Transverse colon (tissue), 4 donors: ENCODE results near the gene PPP1R10. TPM values are rescaled to one million over a fixed set of nuclear protein-coding genes. Genes with fewer than 3 reads are reported as not detected.

ENCODE experiments used
- DNase-seq: peaks from one replicate; pipeline ENCODE4 v3.0.0-alpha.2; 2019
- H3K27ac ChIP-seq, 4 donors: fragments of 200-600 bp; sonication (generic); 2 replicates each; pipeline ENCODE4 v1.5.1; 2016 to 2018; ENCODE audit warnings: inconsistent platforms in 4 of 4
- H3K27me3 ChIP-seq: fragments of 200-600 bp; sonication (generic); 2 replicates; pipeline ENCODE4 v1.5.1; 2017; ENCODE audit warnings: inconsistent platforms
- H3K36me3 ChIP-seq, 4 donors: fragments of 200-600 bp; sonication (generic); 2 replicates each; pipeline ENCODE4 v1.5.1; 2017 to 2019; ENCODE audit warnings: inconsistent platforms in 4 of 4
- H3K4me1 ChIP-seq, 4 donors: fragments of 200-600 bp; sonication (generic); 2 replicates each; pipeline ENCODE4 v1.5.1; 2017 to 2020; ENCODE audit warnings: inconsistent platforms in 4 of 4
- H3K4me3 ChIP-seq, 4 donors: fragments of 200-600 bp; sonication (generic); 1 replicate in 1 of 4; 2 replicates in 3 of 4; pipeline versions ENCODE4 v1.5.1 to v1.6.1; 2017 to 2019; ENCODE audit warnings: inconsistent platforms in 4 of 4
- H3K9me3 ChIP-seq, 2 donors: fragments of 200-600 bp; sonication (generic); 2 replicates each; pipeline ENCODE4 v1.5.1; 2017 to 2019; ENCODE audit warnings: inconsistent platforms in 2 of 2
- EP300 ChIP-seq: sonication (generic); formaldehyde crosslinking; IDR thresholded peaks from one replicate; pipeline ENCODE4 v1.6.1; 2017; ENCODE audit warnings: antibody characterized with exemption, low read depth
- POLR2A ChIP-seq: fragments of 450-650 bp; IDR thresholded peaks from one replicate; pipeline ENCODE4 v1.6.1; 2016; ENCODE audit warnings: antibody characterized with exemption, mild to moderate bottlenecking, moderate library complexity
- POLR2AphosphoS5 ChIP-seq, 3 donors: sonication (generic); formaldehyde crosslinking; IDR thresholded peaks; one replicate each; pipeline ENCODE4 v1.6.1; 2016; ENCODE audit warnings: antibody characterized with exemption in 3 of 3
- WGBS, 2 donors: methylation state at CpG; one replicate each; pipeline ENCODE4 v1.1.5; 2018; ENCODE audit warnings: low coverage in 1 of 2; 5-methylcytosine and 5-hydroxymethylcytosine counted together
- in situ Hi-C, 4 donors: fragments of 200-750 bp; cut with MboI; loops; one replicate each; pipeline versions ENCODE4 v1.15.0 to v1.15.1; 2017; ENCODE audit warnings: low sequenced_read_pairs in 3 of 4, low pct_ligation_motif_present in 1 of 4, low pct_unique_long_range_greater_than_20kb in 1 of 4
- intact Hi-C: fragments of 100-400 bp; cut with DNase I; formaldehyde crosslinking; loops from one replicate; pipeline ENCODE4 v1.15.1; 2023; ENCODE audit warnings: low total_unique reads
- total RNA-seq, 4 donors: library from RNA; depleted of rRNA; stranded (reverse); fragments of >200 nt; gene quantifications; one replicate each; pipeline ENCODE4 v1.1.0, GENCODE V29; 2016
- TF ChIP-seq, protein P1 (sequence below), 5 experiments: fragments of 200-600 bp in 3 of 5; fragments of 450-650 bp in 2 of 5; sonication (generic) in 3 of 5; IDR thresholded peaks; 1 replicate in 2 of 5; 2 replicates in 3 of 5; pipeline ENCODE4 v1.5.1; 2016 to 2017; ENCODE audit warnings: antibody characterized with exemption in 5 of 5, inconsistent platforms in 3 of 5, mild to moderate bottlenecking in 2 of 5, moderate library complexity in 1 of 5

The PPP1R10 gene
- total RNA-seq, 4 donors from 2014 or later: 35.5 to 62.5 (median 53.8) TPM

DNA sequence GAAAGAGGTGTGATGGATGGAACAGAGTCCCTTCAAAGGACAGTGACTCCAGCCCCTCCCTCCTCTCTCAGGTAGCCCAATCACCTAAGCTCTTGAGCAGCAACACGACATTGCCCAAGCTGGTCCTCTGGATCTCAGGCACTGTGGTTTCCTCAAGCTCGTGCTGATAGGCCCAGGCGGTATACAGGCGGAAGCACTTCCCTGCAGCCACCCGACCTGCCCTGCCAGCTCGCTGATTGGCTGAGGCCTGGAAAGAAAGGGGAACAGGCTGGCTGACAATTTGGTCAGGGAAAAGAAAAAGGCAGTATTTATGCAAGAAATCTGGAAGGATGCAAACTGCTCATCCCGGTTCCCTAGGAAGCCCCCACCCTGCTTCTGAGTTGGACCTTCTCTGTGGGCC, 39.5 kb upstream of the PPP1R10 start:
- TF ChIP-seq POLR2AphosphoS5 (IDR thresholded peaks at IDR 0.05) (no peak), POLR2A (no peak), EP300 (no peak)
- TF ChIP-seq, protein P1, sequence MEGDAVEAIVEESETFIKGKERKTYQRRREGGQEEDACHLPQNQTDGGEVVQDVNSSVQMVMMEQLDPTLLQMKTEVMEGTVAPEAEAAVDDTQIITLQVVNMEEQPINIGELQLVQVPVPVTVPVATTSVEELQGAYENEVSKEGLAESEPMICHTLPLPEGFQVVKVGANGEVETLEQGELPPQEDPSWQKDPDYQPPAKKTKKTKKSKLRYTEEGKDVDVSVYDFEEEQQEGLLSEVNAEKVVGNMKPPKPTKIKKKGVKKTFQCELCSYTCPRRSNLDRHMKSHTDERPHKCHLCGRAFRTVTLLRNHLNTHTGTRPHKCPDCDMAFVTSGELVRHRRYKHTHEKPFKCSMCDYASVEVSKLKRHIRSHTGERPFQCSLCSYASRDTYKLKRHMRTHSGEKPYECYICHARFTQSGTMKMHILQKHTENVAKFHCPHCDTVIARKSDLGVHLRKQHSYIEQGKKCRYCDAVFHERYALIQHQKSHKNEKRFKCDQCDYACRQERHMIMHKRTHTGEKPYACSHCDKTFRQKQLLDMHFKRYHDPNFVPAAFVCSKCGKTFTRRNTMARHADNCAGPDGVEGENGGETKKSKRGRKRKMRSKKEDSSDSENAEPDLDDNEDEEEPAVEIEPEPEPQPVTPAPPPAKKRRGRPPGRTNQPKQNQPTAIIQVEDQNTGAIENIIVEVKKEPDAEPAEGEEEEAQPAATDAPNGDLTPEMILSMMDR (IDR thresholded peaks at IDR 0.05): no peak
- DNase-seq: no peak
- 86% methylated on average over 6 of the region's 7 CpGs; no CpG with 5 or more reads in 1 of the 2 donors for WGBS, 2 donors
- no peaks in the 10 kb centered on the region for H3K4me1 ChIP-seq
- peaks cover 0 to 70% (median 35%) of the 10 kb centered on the region in 4 donors for H3K36me3 ChIP-seq
- intact Hi-C loops: no loop called here
- H3K4me3 ChIP-seq: no peak overlapping the region
- H3K9me3 ChIP-seq: no peaks in the 10 kb centered on the region
- in situ Hi-C loops: no loop called here
- H3K27me3 ChIP-seq: no peaks in the 10 kb centered on the region
- no peak overlapping the region for H3K27ac ChIP-seq

DNA sequence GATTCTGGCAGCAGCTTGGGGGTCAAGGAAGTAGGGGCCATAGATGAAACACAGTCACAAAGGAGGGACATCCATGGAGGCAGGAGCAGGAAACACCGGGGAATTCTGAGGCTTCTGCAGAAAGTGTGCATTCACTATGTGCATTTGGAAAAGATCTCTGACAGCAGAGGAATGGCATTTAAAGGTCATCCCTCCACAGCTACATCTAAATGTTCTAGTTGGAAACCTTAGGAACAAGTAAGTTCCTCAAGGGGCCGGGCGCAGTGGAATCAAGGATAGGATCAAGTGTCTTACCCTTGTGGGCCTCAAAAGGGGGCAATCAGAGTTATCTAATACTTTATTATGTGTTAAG, 38.7 kb upstream of the PPP1R10 start:
- intact Hi-C loops: no loop called here
- Histone ChIP-seq H3K27ac (no peak overlapping the region), H3K4me1 (no peaks in the 10 kb centered on the region), H3K9me3 (no peaks in the 10 kb centered on the region), H3K27me3 (no peaks in the 10 kb centered on the region), H3K4me3 (no peak overlapping the region), H3K36me3 (peaks cover 0 to 73% (median 34%) of the 10 kb centered on the region in 4 donors)
- WGBS, 2 donors: 96 to 100% methylated on average over 2 to 3 of the region's 3 CpGs
- DNase-seq: no peak
- in situ Hi-C loops: no loop called here
- TF ChIP-seq, protein P1 (IDR thresholded peaks at IDR 0.05): no peak
- no peak for TF ChIP-seq POLR2A

DNA sequence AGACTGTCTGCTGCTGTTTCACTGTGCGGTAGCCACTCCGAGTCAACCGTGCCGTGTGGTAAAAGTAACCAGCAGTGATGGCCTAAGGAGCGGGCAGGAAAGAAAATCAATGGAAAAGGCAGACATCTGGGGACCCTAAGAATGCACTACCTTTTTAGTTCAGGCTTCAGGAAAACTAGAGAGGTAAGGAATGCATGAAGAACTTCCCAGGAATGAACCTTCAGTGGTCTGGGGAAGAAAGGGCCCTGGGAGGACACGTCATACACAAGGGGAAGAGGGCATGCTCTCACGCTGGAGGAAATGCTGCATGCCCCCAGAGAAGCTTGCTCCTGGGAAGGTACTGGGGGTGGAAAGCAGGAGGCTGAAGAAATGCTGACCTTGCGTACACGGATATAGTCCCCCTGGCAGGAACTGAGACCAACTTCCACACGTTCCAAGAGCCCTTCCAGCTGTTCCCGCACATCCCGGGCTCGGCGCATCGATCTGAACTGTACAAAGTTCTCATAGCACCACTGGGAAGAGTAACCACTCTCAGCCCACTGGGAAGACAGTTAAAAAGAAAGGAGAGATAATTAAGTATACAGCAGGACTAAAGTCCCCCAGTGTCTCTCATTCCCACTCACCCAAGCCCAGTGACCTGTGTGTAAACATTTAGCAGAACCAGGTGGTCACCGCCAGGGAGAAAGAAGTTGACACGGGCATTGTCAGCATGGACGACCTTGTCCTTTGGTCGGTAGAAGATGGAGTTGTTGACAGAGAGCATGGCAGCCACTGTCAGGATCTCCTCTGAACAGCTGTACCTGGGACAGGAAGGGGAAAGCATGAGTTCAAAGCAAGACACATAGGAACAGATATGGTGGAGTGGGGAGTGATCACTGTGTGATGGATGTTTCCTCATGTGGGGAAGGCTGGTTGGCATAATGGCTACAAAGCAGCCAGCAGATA, 38.0 kb upstream of the PPP1R10 start:
- no peaks in the 10 kb centered on the region for H3K27me3 ChIP-seq
- WGBS, 2 donors: 91 to 97% methylated on average over 8 to 19 of the region's 19 CpGs
- H3K4me3 ChIP-seq: no peak overlapping the region
- no peak for DNase-seq
- intact Hi-C loops: no loop called here
- no peaks in the 10 kb centered on the region for H3K4me1 ChIP-seq
- no peak overlapping the region for H3K27ac ChIP-seq
- in situ Hi-C loops: no loop called here
- TF ChIP-seq EP300: no peak
- no peak for TF ChIP-seq POLR2A
- no peak for TF ChIP-seq POLR2AphosphoS5 (IDR thresholded peaks at IDR 0.05)
- TF ChIP-seq, protein P1 (IDR thresholded peaks at IDR 0.05): no peak
- H3K9me3 ChIP-seq: no peaks in the 10 kb centered on the region
- peaks cover 0 to 69% (median 32%) of the 10 kb centered on the region in 4 donors for H3K36me3 ChIP-seq

DNA sequence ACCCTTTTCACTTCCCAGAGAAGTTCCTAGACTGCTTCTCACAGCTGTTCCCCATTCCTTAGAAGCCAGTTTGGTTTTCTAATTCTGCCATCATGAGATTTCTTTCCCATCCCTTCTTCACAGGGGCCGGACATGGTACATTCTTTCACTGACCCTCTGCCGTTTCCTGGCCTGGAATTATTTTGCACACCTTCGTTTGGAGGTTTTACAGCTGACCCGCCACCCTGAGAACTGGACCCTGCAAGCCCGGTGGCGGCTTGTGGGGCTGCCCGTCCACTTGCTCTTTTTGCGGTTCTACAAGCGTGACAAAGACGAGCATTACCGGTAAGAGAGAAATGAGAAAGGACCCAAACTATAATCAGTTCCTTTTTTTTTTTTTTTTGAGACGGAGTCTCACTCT, 34.1 kb upstream of the PPP1R10 start:
- peaks cover 10 to 24% (median 20%) of the 10 kb centered on the region in 4 donors for H3K4me1 ChIP-seq
- no peaks in the 10 kb centered on the region for H3K27me3 ChIP-seq
- 86 to 89% methylated on average over 10 to 12 of the region's 12 CpGs for WGBS, 2 donors
- no peaks in the 10 kb centered on the region for H3K9me3 ChIP-seq
- in situ Hi-C loops: no loop called here
- H3K4me3 ChIP-seq: no peak overlapping the region
- TF ChIP-seq, protein P1 (IDR thresholded peaks at IDR 0.05): no peak
- TF ChIP-seq POLR2AphosphoS5 (IDR thresholded peaks at IDR 0.05) (no peak), POLR2A (no peak), EP300 (no peak)
- peaks cover 0 to 52% (median 23%) of the 10 kb centered on the region in 4 donors for H3K36me3 ChIP-seq
- H3K27ac ChIP-seq: no peak overlapping the region
- intact Hi-C loops: no loop called here
- no peak for DNase-seq
